Epidermal melanocyte (primary cell): ENCODE data around the gene SOD3.

ENCODE experiments used
- DNase-seq: peaks from one replicate; pipeline ENCODE4 v3.0.0; 2011; ENCODE audit warnings: low spot score; ENCODE audit not compliant: insufficient read length

Gene SOD3

DNA sequence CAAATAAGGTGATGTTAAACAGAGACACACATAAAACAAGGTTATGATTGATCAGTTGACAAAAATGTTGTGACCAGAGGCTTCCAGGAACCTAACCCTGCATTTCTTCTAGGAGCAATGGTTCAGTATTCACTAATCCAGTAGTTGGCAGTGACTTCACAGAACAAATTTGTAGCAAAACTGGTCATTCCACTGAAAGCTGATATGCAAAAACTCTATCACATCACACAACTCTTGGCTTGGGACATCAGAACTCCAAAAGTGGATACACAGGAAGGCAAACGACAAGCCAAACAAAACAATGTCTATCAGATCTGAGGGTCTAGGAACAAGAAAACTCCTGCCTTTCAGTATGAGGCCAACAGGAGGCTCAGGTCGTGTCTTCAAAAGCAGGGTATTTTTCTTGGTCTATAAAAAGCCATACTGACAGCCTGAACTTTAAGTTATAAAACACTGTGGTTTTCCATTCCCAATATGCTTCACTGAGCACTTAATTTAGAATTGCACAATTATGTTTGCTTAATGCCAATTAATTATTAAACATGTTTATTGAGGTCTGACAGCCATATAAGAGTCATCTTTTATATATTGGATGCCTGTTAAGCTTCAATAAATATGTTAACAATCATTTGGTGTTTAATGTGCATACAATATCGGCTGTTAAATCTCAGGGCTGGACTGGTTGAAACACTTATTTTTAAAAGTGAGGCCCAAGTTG, 45.6 kb downstream of the SOD3 start:
- no peak for DNase-seq

DNA sequence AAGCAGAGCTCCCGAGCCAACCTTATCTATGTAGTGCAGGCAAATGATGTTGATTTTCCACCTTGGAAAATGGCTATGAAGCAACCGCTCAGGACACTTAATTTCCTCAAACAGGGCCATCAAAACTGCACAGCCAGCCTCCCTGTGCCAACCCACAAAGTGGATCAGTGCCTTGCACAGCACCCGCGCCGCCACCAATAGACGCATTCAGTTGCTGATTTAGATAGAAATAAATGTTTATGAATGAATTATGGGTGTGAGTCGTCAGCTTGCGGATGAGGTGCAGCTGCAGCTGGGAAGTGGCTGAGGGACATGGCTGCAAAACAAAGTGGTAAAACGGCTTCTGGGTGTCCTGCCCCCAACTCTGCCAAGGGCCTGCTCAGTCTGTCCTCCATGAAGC, 47.0 kb downstream of the SOD3 start:
- DNase-seq = no peak

DNA sequence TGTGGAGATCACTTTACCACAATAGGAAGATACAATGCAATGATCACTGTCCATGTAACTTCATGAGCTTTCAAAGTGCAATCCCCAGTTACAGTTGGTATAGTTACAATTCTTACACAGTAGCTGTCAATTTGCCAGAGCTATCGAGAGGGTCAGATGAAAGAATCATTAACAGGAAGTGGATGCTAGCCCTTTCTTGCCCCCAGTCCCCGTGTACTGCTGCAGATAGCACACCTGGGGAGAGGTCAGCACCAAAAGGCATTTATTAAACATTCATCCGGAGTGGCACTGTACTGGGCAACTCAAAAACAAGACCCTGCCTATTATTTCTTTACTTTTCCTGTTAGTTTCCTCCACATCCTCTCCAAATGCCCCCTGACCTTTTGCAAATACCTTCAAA, 47.7 kb downstream of the SOD3 start:
- DNase-seq = no peak

DNA sequence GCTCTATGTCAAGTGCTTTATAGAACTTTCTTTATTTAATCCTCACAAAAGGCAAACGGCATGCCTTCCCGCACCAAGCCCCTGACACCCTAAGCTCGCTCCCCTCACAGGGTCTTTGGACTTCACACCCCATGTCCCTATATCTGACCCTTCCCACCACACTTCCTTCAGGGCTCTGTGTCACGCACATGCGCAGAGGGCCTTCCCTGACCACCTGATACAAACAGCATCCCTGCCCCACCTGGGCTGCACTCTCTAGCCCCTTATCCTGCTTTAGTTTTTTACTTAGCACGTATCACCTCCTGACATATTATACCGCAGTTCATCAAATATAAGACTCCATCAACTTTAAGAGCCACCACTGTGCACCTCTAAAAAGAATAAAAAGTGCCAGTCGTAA, 49.8 kb downstream of the SOD3 start:
- no peak for DNase-seq

DNA sequence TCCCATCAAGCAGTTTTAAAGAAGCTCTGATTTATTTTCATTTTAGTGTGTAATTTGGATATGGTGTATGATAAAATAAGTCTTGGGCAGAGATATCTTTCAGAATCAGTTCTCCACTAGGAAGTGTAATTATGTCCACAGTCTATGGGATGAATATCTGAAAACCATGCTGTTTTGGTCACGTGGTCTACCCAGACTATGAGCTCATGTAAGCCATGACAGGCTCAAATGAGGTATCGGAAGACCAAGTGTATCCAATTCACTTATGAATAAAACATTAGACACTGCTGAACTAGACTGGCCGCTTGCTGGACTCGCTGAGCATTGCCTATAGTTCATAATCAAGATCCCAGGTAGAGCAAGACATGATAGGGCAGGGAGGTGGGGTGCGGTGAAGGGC, 50.5 kb downstream of the SOD3 start:
- no peak for DNase-seq

DNA sequence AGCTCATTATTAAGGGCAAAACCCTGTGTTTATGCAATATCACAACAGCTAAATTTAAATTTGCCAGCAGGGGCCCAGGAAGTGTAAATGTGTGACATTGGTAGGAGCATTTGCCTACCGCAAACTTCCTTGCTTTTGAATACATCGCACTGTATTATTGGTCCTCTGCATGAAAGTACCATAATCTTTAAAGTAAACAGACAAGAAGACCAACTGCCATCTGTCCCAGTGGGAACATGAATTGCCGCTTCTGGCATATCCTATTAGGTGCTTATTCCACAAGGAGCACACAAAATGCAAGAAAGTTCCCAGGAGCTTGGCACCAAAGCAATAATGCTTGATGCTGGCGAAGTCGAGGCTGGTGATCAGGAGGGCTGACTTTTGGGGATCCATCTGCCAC, 51.3 kb downstream of the SOD3 start:
- no peak for DNase-seq

DNA sequence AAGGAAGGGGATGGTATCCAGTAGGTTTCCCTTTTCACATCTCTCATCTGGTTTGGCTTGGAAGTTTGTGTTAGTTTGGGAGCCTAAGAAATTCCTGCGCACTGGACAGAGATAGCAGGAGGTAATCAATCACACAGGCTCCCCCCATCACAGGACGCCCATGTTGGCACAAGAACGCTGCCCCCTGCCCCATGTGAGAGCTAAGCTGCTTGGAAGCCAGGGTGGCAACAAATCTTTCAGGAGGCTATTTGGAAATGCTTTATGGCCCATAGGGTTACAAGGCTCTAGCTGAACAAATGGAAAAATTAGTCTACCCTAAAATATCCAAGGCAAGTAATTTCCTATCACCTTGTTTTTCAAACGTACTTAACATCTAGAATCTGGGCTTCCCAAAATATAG, 54.0 kb downstream of the SOD3 start:
- DNase-seq = no peak

DNA sequence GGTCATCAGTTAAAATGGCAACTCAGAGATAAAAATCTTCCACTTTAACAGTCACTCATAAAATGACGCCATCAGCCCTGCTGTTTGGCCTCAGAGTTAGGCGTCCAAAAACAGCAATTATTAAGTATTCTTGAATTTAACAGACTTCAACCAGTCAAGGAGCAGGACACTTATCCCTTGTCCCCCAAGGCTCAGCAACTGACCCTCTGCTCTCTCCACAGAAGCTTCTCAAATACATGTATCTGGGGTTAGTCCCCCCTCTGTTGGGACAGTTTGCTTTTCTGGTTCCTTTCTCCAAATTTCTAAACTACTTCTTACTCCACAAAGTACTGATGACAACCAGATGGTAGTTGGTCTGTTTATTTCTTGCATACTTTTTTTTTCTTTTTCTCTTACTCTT, 54.4 kb downstream of the SOD3 start:
- no peak for DNase-seq
